Neural crest cell (in vitro differentiated cells): ENCODE measurements around the gene CYP3A5. TPM values are rescaled to one million over a fixed set of nuclear protein-coding genes. Genes with fewer than 3 reads are reported as not detected.

Source experiments
- DNase-seq: peaks from one replicate; pipeline ENCODE4 v3.0.0; 2021; ENCODE audit warnings: low read depth, mixed read lengths, low spot score
- H3K27ac Mint-ChIP-seq: one replicate; pipeline ENCODE4 v1.8.0; 2021; ENCODE audit warnings: mild to moderate bottlenecking, mixed read lengths; ENCODE audit not compliant: unreplicated experiment
- H3K27me3 Mint-ChIP-seq: 2 replicates; pipeline ENCODE4 v1.8.0; 2021; ENCODE audit warnings: low read depth, mild to moderate bottlenecking, mixed read lengths
- H3K36me3 Mint-ChIP-seq: 2 replicates; pipeline ENCODE4 v1.8.0; 2021; ENCODE audit warnings: low read depth, mild to moderate bottlenecking, mixed read lengths
- H3K4me1 Mint-ChIP-seq: 2 replicates; pipeline ENCODE4 v1.8.0; 2021; ENCODE audit warnings: mixed read lengths
- H3K4me3 Mint-ChIP-seq: one replicate; pipeline ENCODE4 v1.8.0; 2021; ENCODE audit warnings: mild to moderate bottlenecking, mixed read lengths
- H3K9me3 Mint-ChIP-seq: 2 replicates; pipeline ENCODE4 v1.8.0; 2021; ENCODE audit warnings: mixed read lengths
- CTCF ChIP-seq: fragments of 200-600 bp; sonication (generic); conservative IDR thresholded peaks from 2 replicates; pipeline ENCODE4 v1.5.0; 2021; ENCODE audit warnings: antibody characterized with exemption, mild to moderate bottlenecking
- total RNA-seq: library from RNA; stranded (reverse); gene quantifications from 2 replicates; pipeline ENCODE4 v1.2.1, GENCODE V29; 2021

CYP3A5 gene
- total RNA-seq, 1 donor from 2014 or later: not detected

- H3K27ac Mint-ChIP-seq: peak overlapping the region; percentile 38
- H3K4me3 Mint-ChIP-seq: peak overlapping the region; percentile 94
- DNase-seq: no peak
- no peaks in the 10 kb centered on the region for H3K9me3 Mint-ChIP-seq
- H3K4me1 Mint-ChIP-seq: peaks cover 33% of the 10 kb centered on the region
- no peaks in the 10 kb centered on the region for H3K27me3 Mint-ChIP-seq
- no peak for TF ChIP-seq CTCF
- peaks cover 3% of the 10 kb centered on the region for H3K36me3 Mint-ChIP-seq
These were observed 61.1 kb downstream of the CYP3A5 start for GRCh38 chr7:99618726-99619125.

- Mint-ChIP-seq H3K9me3 (no peaks in the 10 kb centered on the region), H3K4me3 (peak overlapping the region; percentile 94), H3K27me3 (no peaks in the 10 kb centered on the region), H3K4me1 (peaks cover 33% of the 10 kb centered on the region), H3K36me3 (peaks cover 3% of the 10 kb centered on the region), H3K27ac (peak overlapping the region; percentile 97)
- no peak for DNase-seq
- no peak for TF ChIP-seq CTCF
These were observed 62.5 kb downstream of the CYP3A5 start for GRCh38 chr7:99617192-99617781.

GRCh38 chr7:99616359-99617191 lies 63.2 kb downstream of the CYP3A5 start, which contains the start of gene ZSCAN25:
TSS of gene ZSCAN25 (plus strand) at chr7:99616946. CDS start at chr7:99619607, 2,661 bp downstream.
- Mint-ChIP-seq H3K27me3 (no peaks in the 10 kb centered on the region), H3K9me3 (no peaks in the 10 kb centered on the region), H3K36me3 (peaks cover 3% of the 10 kb centered on the region), H3K27ac (peak within 1 kb of the TSS; percentile 97), H3K4me1 (peaks cover 33% of the 10 kb centered on the region), H3K4me3 (peak within 1 kb of the TSS; percentile 94)
- peak; percentile 88 for DNase-seq
- TF ChIP-seq CTCF: peak; percentile 59

- Mint-ChIP-seq H3K4me1 (peaks cover 33% of the 10 kb centered on the region), H3K27ac (no peak overlapping the region), H3K4me3 (peak overlapping the region; percentile 94), H3K36me3 (peaks cover under 1% of the 10 kb centered on the region), H3K27me3 (no peaks in the 10 kb centered on the region), H3K9me3 (no peaks in the 10 kb centered on the region)
- no peak for DNase-seq
- no peak for TF ChIP-seq CTCF
These were observed 63.8 kb downstream of the CYP3A5 start for GRCh38 chr7:99615989-99616358.

GRCh38 chr7:99614495-99614894 lies 65.3 kb downstream of the CYP3A5 start:
- H3K4me1 Mint-ChIP-seq: peaks cover 33% of the 10 kb centered on the region
- peaks cover 7% of the 10 kb centered on the region for H3K27me3 Mint-ChIP-seq
- no peaks in the 10 kb centered on the region for H3K36me3 Mint-ChIP-seq
- DNase-seq: no peak
- no peak for TF ChIP-seq CTCF
- peak overlapping the region; percentile 33 for H3K4me3 Mint-ChIP-seq
- no peaks in the 10 kb centered on the region for H3K9me3 Mint-ChIP-seq
- H3K27ac Mint-ChIP-seq: no peak overlapping the region
